ENCODE measurements around the gene PIP4K2A.

Gene PIP4K2A

DNA sequence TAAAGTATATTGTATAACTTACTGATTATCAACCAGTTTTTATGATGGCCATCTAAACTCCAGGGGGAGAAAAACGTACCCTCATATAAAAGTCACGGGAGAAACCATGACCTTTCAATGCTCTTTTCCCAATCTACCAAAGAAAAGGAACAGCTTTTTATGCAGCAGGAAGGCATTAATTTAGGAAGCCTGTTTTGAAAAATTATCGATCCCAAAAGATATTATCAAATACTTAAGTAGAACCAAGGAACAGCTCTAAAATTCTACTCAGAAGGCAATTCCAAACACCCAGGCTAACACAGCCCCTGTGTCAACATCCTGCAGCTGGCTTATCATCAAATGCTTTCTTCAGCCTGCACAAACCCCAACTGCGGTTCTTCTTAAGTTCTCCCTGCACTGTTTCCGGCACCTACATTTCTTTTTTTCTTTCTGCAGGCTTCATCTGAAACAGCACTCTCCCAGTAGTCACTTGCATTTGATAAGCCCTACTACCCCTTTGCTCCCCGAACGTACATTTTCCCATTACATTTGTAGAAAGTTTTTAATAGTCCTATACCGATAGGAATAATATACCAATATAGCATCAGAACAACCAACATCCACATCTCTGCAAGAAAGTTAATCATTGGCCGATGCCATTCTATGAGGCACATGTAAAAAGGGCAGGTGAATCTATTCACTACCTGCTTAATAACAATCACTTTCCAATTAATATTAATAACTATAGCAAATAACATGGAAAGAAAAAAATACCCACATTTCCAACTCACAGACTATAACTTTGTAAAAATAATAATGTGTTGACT lies 47.9 kb downstream of the PIP4K2A start:
- DNase-seq (ENCODE audit: low spot score), result no peak

DNA sequence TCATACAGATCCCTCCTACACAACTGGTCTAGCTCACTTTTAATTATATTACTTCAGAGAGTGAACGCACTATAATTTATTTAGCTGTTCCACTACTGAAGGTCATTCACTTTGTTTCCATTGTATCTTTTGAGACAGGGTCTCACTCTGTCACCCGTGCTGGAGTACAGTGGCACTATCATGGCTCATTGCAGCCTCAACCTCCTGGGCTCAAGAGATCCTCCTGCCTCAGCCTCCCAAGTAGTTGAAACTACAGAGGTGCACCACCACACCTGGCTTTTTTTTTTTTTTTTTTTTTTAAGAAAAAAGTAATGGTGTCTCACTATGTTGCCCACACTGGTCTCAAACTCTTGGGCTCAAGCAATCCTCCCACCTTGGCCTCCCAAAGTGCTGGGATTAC lies 49.0 kb downstream of the PIP4K2A start:
- DNase-seq (ENCODE audit: low spot score), result no peak

DNA sequence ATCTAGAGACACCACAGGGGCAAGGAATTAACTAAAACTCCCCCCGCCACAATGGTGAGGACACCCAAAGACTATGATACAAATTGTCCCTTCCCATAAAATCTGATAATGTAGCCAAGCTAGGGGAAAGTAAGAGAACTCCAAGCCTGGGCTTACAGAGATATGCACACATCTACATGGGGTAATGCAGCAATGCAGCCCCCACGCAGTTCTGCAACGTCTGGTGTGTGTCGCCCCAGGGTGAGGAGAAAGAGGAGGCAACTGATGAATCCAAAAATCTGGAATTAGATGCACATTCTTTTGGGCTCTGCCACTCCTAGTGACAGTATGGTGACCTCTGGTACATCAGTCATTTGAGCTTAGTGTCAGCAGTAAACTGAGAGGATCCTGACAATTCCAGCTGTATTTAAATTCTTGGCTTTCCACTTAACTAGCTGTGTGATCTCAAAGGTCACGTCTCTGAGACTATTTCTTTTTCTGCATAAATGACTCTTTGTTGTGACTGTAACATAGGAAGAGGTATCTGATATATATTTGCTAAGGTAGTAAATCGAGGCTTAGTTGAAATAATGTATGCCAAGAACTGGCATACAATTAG lies 51.5 kb downstream of the PIP4K2A start:
- no peak for DNase-seq (ENCODE audit: low spot score)

DNA sequence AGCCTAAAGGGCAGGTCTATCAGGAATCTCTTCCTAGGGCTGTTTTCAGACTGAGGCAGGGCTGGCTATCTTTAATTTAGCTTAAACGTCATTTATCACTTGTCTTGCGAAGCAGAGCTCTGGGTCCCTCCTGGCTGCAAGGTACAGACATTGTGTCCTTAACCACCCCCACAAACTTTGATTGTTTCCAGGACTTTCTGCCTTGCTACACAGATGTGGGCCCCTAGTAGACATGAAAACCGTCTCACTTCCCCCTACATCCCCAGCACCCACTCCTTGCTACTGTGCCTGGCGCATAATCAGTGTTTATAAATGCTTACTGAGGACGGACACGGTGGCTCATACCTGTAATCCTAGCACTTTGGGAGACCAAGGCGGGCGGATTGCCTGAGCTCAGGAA lies 54.5 kb downstream of the PIP4K2A start:
- no peak for DNase-seq (ENCODE audit: low spot score)

DNA sequence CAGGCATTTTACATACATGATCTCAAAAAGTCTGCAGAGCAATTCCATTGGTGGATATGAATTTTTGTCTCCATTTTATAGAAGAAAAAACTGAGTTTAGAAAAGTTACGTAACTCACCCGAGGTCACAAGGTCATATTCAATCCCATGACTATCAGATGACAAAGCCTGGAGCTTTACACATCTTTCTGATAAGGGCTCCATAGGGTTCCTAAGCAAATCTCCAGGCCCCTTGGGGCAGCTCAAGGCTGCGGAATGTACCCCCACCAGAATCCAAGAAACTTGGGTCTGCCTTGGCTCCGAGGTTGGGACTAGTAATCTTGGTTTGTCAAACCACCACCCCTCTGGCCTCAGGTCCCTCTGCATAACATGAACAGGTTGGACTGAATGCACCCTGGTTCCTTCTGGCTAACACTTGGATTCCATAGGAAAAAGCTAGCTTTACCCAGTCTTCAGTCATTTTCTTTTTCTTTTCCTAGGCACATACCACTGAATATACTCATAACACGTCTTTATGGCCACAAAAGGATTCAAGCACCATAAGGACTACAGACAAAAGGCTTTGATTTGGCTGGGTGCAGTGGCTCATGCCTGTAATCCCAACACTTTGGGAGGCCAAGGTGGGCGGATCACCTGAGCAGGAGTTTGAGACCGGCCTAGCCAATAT lies 55.5 kb downstream of the PIP4K2A start:
- no peak for DNase-seq (ENCODE audit: low spot score)

DNA sequence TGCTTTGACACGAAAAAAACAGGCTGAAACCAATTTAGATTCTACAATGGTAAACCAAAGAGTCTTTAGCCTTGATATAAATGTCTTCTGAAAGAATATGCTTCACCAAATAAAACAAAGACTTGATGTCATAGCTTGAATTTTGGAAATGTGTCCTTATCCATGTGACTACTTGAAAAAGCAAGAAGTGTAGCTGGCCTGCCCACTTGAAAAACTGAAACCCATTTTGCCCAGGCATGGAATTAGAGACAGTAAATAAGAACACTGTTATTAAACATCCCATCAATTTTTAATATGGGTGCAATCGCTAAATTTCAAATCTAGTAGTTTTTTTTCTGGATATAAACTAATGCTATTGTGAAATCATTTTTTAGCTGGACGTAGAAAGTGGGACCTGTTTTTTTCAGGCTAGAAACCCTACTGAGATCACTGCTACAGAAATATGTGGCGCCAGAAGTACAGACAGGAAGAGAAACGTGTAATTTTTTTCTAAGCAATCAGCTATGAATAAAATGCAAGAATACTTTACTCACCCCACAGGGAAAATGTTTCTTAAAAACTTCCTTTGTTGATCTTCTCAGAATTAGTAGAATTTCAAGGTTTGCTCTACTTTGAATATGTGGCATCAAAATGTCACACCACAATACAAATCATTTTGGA lies 56.7 kb downstream of the PIP4K2A start:
- no peak for DNase-seq (ENCODE audit: low spot score)

DNA sequence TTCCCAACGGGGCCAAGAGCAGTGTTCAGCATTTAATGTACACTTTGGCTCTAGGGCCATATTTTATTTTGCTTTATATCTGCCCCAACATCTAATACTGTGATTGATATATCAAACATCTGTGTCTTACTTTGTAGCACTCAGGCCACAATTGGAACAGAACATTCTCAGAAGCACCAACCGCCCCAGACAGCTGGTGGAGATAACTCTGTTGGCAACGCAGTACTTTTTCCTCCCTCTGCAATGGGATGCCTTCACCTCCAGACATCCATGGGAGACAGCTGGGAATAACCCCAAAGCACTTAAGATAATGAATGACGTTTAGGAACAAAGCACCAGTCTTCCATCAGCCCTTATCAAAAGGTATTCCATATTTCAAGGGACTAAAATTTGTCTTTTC lies 57.4 kb downstream of the PIP4K2A start:
- DNase-seq (ENCODE audit: low spot score), result no peak

DNA sequence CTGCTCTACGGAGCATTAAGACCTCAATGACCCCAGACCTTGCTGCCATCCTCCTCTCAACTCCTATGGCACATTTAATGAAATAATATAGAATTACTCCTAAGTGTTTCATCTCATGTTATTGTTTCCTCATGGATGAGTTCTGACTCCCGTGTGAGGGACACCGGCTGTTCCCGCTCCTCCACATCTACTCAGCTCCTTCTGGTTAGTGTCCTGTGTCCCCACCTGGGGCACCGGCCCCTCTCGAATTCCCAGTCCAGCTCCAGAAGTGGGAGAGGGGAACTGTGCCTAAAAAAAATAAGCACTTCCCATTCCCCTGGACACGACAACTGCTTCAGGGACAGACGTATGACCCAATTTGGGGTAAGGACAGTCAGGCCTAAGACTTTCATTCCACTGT lies 58.3 kb downstream of the PIP4K2A start:
- no peak for DNase-seq (ENCODE audit: low spot score)

DNA sequence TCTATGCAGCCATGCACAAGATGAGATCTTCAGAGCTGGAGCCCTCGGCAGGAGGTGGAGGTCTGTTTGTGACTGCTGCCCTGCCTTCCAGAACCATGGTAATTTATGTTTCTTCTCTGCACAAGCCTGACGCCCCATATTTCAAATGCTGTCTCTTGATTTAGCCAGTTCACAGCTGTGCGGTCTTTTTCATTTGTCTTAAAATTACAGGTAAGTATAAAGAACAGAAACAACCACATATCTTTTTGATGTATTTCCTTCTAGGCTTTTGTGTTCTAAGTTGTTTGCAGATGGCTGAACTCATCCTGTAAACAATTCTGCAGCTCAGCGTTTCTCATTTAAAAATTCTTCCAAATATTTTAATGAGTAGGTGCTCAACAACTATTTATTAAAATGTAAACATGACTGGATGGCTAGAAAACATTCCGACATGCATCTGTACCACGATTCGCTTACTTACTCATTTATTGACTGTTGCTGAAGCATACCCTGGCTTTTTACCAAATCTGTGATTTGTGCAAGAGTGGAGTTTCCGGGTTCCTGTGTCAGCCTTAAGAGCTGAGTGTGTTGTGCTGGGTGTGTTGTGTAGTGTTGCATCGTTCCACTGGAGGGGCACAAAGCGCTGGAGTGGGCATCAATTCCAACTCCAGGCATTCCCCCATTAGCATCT lies 58.9 kb downstream of the PIP4K2A start:
- DNase-seq (ENCODE audit: low spot score), result no peak

DNA sequence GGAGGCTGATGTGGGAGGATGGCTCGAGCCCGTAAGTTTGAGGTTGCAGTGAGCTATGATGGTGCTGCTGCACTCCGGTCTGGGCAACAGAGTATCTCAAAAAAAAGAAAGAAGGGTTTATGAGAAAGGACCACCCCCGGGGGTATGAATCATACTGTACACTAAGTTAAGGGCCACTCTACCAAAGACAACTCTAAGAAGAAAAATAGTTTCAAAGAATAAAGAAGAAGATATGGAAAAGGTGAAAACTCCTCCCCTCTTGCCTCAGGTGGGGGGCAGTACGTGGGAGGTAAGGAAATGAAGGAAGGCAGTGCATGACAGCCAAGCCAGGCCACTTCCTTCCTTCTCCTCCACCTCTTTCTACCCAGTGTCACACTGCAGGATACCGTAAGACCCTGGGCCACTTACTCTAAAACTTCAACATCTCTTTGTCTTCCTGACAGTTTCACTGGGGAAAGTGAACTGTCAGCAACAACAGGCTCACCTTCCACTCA lies 61.3 kb downstream of the PIP4K2A start:
- no peak for DNase-seq (ENCODE audit: low spot score)

DNA sequence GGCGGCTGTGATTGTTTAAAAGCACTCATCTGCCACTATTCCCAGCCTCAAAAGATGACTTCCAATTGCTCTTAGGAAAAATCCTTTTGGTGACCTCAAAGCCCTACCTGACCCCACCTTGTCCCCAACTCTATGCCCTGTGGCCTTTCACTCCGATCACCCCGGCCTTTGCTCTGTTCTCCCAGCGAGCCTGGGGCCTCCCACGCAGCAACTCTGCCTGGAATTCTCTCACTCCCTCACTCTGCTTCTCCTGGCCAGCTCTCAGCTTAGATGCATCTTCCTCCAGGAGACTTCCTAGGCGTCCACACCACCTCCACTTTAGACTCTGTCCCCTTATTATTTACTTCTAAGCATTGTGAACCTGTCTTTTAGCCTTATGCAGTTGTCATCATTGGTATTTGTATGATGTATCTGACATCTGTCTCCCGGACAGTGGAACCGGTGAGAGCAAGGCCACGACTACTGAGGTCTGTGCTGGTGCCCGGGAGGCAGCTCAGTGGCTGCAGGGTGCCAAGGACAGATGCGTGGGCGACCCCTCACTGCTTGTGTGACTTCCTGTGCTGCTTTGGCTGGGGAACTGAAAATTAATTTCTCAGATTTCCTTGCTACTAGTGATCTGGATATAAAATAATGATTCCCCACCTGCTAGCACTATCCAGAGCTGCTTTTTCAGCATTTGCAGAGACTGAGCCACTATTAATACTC lies 63.0 kb downstream of the PIP4K2A start:
- DNase-seq (ENCODE audit: low spot score), result no peak

DNA sequence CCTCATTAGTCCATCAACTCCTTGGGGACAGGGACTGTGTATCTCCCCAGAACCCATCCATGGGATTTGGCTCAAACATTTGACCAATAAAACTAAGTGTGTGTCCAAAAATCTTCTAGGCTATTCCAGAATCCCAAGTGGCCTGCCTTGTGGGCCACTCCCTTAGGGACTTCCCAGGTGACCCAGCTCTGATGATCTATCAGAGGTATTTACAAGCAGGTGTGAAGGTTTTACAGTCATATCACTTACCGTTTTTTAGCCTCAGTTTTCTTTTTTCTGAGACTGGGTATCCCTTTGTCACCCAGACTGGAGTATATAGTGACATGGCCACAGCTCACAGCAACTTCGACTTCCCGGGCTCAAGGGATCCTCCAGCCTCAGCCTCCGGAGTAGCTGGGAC lies 64.4 kb downstream of the PIP4K2A start:
- DNase-seq (ENCODE audit: low spot score), result no peak

DNA sequence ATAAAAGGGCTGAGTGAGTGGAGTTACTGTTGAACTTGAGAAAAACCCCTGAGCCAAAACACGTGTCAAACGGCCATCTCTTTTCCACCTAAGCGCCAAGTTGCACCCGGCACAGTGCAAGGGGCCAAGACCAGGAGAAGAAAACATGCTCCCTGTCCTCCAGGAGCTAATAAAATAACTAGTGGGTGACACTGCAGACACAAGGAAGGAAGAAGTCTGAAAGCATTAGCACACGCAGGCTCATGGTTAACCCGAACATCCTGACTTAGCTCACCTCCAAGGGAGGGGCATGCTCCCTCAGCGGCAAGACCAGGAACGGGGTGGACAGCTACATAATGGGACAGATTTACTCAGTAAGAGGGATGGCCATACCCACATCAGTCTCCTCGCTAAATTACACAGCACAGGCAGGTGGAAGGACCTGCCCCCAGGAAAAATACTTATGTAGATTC lies 65.0 kb downstream of the PIP4K2A start:
- DNase-seq (ENCODE audit: low spot score), result no peak

DNA sequence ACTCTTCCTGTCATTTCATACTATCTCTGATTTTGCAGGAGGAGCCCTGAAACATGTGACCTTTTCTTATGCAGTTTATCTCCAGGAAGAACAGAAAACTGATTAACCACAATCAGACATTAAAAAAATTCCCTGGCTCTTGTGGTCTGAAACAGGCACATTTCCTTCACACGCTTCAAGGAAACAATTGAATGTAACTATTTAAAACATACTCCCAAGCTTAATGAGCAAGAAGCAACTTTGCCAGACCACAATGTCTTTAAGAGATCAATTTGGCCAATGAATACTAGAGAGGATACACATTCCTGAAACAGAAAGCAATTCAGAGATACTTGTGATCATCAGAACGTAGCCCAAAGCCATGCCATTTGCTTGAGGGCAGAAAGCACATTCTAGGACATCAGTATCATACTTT lies 65.8 kb downstream of the PIP4K2A start:
- DNase-seq (ENCODE audit: low spot score), result no peak

DNA sequence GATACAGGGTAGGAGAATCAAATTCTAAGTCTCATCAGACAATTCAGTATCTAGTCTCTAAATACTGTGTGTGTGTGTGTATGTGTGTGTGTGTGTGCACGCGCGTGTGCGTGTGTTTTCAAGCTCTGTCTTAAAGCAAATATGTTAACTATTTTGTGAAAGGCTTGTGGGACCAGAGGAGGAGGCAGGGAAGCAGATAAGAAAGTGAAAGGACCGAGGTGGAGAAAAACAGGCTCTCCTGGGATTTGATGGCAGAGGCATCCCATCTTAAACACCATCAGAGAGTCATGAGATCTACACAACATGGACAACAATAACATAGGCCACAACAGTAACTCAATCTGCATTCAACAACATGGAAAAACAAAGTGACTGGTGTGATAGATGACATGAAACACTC lies 67.1 kb downstream of the PIP4K2A start:
- no peak for DNase-seq (ENCODE audit: low spot score)

DNA sequence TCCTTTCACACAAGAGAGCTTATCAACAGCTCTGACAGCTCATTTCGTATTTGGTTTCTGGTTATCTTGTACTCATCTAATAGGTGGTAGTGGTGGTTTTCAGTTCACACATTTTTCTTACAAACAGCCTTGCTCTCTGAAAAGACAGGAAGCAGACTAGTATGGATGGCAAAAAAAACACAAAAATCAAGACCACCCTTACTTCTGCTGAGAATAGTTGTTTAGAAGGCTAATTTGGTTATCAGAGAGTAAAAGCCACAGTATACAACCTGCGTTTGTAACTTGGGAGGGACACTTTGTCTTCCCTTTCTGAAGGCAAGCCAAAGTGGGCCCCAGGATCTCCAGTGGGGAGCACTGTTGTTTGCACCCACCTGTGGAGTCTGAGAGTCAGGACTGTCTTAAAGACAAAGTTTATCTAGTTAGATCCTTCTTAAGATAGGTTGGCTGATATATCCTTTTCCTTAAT lies 68.0 kb downstream of the PIP4K2A start:
- no peak for DNase-seq (ENCODE audit: low spot score)

DNA sequence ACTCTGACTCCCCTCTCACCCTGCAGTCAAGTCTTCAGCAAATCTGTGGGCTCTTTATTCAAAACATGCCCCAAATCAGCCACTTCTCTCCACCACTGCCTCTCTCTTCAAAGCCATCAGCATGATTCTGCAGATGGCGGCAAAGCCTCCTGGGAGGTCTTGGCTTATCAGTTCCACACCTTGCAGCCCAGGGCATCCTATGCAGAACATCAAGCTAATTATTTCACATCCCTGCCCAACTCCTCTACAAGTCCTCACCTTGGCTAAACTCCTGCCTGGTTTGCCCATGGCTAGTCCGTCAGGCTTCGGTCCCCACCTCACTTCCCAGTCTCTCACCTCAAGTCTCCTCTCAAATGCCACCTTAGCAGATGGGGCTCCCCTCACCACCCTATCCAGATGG lies 70.2 kb downstream of the PIP4K2A start:
- no peak for DNase-seq (ENCODE audit: low spot score)

DNA sequence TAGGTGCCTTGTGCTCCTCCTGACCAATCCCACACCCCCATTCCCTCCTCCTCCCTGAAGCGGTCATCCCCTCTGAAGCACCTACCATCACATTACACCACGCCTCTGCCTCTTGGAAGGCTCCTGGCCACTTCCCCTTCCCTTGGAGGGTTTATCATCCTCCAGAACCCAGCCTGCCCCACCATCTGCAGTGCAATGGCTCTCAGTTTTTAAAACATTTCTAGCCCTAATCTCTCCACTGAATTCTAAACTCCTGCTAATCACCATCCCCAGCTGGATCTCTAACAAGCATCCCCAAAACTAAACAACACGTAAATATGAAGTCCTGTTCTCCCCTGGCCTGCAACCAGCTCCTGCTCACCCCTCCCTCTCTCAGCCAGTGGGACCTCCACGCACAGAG lies 70.6 kb downstream of the PIP4K2A start:
- no peak for DNase-seq (ENCODE audit: low spot score)

DNA sequence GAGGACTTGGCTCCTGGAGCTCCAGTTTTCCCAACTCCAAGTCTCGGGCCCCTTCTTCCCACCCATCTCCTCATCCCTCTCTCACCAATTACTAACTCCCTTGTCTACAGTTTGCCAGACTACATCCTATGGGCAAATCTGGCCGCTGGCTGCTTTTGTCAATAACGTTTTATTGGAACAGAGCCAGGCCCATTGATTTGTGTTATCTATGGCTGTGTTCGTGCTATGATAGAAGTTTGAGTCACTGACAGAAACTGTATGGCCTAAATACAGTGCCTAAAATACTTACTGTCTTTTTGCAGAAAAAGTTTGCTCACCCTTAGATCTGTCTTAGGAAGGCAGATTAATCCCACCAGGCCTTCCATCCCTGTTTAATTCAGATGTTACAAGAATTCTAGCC lies 71.3 kb downstream of the PIP4K2A start:
- DNase-seq (ENCODE audit: low spot score), result no peak

DNA sequence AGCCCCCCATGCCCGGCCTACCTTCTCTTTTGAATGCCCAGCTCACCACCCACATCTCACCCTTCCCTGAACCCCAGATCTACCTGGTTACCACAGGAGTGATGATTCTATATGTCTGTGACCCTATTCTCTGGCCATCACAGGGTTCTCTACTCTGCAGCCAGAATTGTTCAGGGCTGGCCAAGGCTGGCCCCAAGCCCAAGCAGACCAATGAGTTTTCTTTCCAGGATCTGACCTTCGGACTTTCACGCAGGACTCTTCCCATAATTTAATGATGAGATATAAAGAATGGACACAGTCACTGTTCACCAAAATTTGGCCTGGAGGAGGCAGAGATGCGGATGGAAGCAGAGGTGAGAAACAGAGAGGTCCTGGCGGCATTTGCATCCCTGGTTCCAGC lies 72.6 kb downstream of the PIP4K2A start:
- no peak for DNase-seq (ENCODE audit: low spot score)

DNA sequence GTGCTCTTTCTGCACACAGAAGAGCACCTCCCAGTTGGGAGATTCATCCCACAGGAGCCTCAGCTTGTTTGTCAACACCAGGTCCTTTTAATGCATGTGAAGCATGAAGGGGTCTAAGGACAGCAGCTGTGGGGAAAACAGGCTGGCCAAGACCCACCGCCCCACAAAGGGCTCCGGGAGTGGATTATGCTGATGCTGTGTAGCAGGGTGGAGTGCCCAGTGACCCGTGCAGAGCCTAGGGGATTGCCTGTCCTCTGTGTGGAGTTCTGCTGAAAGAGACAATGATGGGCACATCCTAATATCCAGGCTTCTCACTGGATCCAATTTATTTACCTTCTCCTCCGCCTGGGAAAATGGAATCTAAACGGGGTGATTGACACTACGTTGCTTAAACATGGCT lies 74.0 kb downstream of the PIP4K2A start:
- no peak for DNase-seq (ENCODE audit: low spot score)
